Dermis blood vessel endothelial cell (primary cell): ENCODE measurements around the gene TNIK. TPM values are rescaled to one million over a fixed set of nuclear protein-coding genes. Genes with fewer than 3 reads are reported as not detected.

Experiments used
- DNase-seq: peaks from one replicate; pipeline ENCODE4 v3.0.0; 2010
- total RNA-seq: library from RNA; depleted of rRNA; stranded (reverse); fragments of >200 nt; gene quantifications from 2 replicates; pipeline ENCODE4 v1.2.3, GENCODE V29; 2014

The TNIK gene
- total RNA-seq, 1 donor from 2014 or later: 8.2 TPM

GRCh38 chr3:171018156-171018935, 441.9 kb downstream of the TNIK start:
- peak; percentile 9 for DNase-seq

GRCh38 chr3:171013822-171014748, 446.1 kb downstream of the TNIK start:
- no peak for DNase-seq

GRCh38 chr3:171011873-171012336, 448.3 kb downstream of the TNIK start:
- no peak for DNase-seq
